ENCODE measurements around the gene DLG1. TPM values are rescaled to one million over a fixed set of nuclear protein-coding genes. Genes with fewer than 3 reads are reported as not detected.
"Not testable (repeated sequence)": the region's sequence is repeated elsewhere in the genome, so short reads cannot be mapped to it uniquely, and the experiment has no call there.

The DLG1 gene
- total and polyA plus RNA-seq, 2 experiments from 2014 or later, result 54.8 to 128 TPM

GRCh38 chr3:197216914-197217313, 81.5 kb downstream of the DLG1 start:
- Histone ChIP-seq H3K9me3 (ENCODE audit: low read depth) (no peaks in the 10 kb centered on the region), H3K36me3 (replicated peaks; ENCODE audit: insufficient read depth, low read depth) (no peaks in the 10 kb centered on the region), H3K4me3 (no peak overlapping the region), H3K27ac (no peak overlapping the region), H3K4me2 (no peak overlapping the region), H3K9me2 (replicated peaks; ENCODE audit: insufficient read depth) (no peaks in the 10 kb centered on the region), H3K4me1 (ENCODE audit: insufficient read depth) (no peaks in the 10 kb centered on the region), H4K20me1 (ENCODE audit: insufficient read depth, poor library complexity, severe bottlenecking) (peaks cover 43% of the 10 kb centered on the region), H3K27me3 (no peaks in the 10 kb centered on the region), H3K79me2 (peaks cover 99% of the 10 kb centered on the region), H2AFZ (no peak overlapping the region)
- TF ChIP-seq CTCF (IDR thresholded peaks at IDR 0.05; ENCODE audit: poor library complexity) (no peak), EZH2phosphoT487 (IDR thresholded peaks at IDR 0.05; ENCODE audit: low read depth, severe bottlenecking, unreplicated experiment) (no peak), EZH2 (IDR thresholded peaks at IDR 0.05; ENCODE audit: borderline replicate concordance) (no peak)
- no peak for DNase-seq (ENCODE audit: low spot score)
- 95% methylated on average over 4 of the region's 4 CpGs for WGBS (ENCODE audit: low lambda C conversion rate, missing lambda C conversion rate)

DNA sequence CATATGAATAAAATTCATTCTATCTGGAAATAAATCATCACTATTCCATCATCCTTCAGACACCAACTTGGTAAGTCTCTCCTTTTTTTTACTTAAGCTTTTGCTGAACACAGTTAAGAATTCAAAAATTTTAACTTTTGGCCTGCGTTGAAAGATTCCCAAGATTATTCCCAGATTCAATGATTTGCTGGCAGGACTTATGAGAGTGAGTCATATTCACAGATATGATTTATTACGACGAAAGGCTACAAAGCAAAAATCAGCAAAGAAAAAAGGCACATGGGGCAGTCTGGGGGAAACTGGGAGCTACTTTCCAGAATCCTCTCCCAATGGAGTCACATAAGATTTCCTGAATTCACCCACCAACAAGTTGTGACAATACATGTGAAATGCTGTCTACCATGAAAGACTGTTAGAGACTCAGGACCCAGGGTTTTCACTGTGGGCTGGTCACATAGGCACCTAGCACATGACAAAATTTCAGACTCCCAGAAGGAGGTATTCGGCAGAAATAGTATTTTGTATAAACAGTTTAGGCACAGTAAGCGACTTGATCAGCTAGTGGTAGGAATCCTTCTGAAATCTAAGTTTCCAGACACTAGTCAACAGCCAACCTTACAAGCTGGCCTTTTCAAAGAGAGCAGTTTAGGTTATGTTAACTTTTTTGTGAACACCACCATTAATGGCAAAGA, 82.1 kb downstream of the DLG1 start:
- no peaks in the 10 kb centered on the region for H3K36me3 ChIP-seq (replicated peaks; ENCODE audit: insufficient read depth, low read depth)
- H3K27ac ChIP-seq, result no peak overlapping the region
- H3K4me1 ChIP-seq (ENCODE audit: insufficient read depth), result no peaks in the 10 kb centered on the region
- no peaks in the 10 kb centered on the region for H3K9me3 ChIP-seq (ENCODE audit: low read depth)
- H3K4me2 ChIP-seq, result no peak overlapping the region
- no peak for TF ChIP-seq CTCF (IDR thresholded peaks at IDR 0.05; ENCODE audit: poor library complexity)
- no peak for TF ChIP-seq EZH2phosphoT487 (IDR thresholded peaks at IDR 0.05; ENCODE audit: low read depth, severe bottlenecking, unreplicated experiment)
- no peak for TF ChIP-seq EZH2 (IDR thresholded peaks at IDR 0.05; ENCODE audit: borderline replicate concordance)
- no peak overlapping the region for H2AFZ ChIP-seq
- peaks cover 49% of the 10 kb centered on the region for H4K20me1 ChIP-seq (ENCODE audit: insufficient read depth, poor library complexity, severe bottlenecking)
- DNase-seq (ENCODE audit: low spot score), result no peak
- 78% methylated on average over 5 of the region's 5 CpGs for WGBS (ENCODE audit: low lambda C conversion rate, missing lambda C conversion rate)
- peaks cover 99% of the 10 kb centered on the region for H3K79me2 ChIP-seq
- no peaks in the 10 kb centered on the region for H3K27me3 ChIP-seq
- H3K4me3 ChIP-seq, result no peak overlapping the region
- no peaks in the 10 kb centered on the region for H3K9me2 ChIP-seq (replicated peaks; ENCODE audit: insufficient read depth)

DNA sequence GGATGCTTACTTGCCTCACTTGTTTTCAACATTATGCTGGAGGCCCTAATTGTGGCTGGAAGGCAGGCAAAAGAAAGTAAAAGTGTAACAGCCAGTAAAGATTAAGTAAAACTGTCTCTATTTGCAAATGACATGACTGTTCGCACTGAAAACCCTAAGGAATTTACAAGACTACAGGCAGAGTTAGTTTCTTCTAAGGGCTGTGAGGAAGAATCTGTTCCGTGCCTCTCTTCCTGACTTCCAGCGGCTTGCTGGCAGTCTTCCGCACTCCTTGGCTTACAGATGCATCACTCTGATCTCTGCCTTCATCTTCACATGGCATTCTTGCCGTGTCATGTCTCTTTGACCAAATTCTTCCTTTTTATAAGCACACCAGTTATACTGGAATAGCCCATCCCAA, 86.1 kb downstream of the DLG1 start:
- H3K4me1 ChIP-seq (ENCODE audit: insufficient read depth), result peaks cover 4% of the 10 kb centered on the region
- TF ChIP-seq EZH2 (IDR thresholded peaks at IDR 0.05; ENCODE audit: borderline replicate concordance) (no peak), EZH2phosphoT487 (IDR thresholded peaks at IDR 0.05; ENCODE audit: low read depth, severe bottlenecking, unreplicated experiment) (no peak), CTCF (IDR thresholded peaks at IDR 0.05; ENCODE audit: poor library complexity) (no peak)
- H3K9me3 ChIP-seq (ENCODE audit: low read depth), result no peaks in the 10 kb centered on the region
- 69% methylated on average over 5 of the region's 5 CpGs for WGBS (ENCODE audit: low lambda C conversion rate, missing lambda C conversion rate)
- no peaks in the 10 kb centered on the region for H3K27me3 ChIP-seq
- no peak overlapping the region for H3K4me2 ChIP-seq
- H4K20me1 ChIP-seq (ENCODE audit: insufficient read depth, poor library complexity, severe bottlenecking), result peaks cover 70% of the 10 kb centered on the region
- H3K4me3 ChIP-seq, result no peak overlapping the region
- peaks cover 100% of the 10 kb centered on the region for H3K79me2 ChIP-seq
- no peak for DNase-seq (ENCODE audit: low spot score)
- no peak overlapping the region for H2AFZ ChIP-seq
- H3K27ac ChIP-seq, result no peak overlapping the region
- H3K36me3 ChIP-seq (replicated peaks; ENCODE audit: insufficient read depth, low read depth), result no peaks in the 10 kb centered on the region
- no peaks in the 10 kb centered on the region for H3K9me2 ChIP-seq (replicated peaks; ENCODE audit: insufficient read depth)

GRCh38 chr3:197211698-197212097, 86.7 kb downstream of the DLG1 start:
- not testable (repeated sequence) for H3K9me3 ChIP-seq (ENCODE audit: low read depth); H3K4me1 ChIP-seq (ENCODE audit: insufficient read depth); H3K27ac ChIP-seq; H2AFZ ChIP-seq; DNase-seq (ENCODE audit: low spot score); H3K27me3 ChIP-seq; H3K36me3 ChIP-seq (replicated peaks; ENCODE audit: insufficient read depth, low read depth); H3K9me2 ChIP-seq (replicated peaks; ENCODE audit: insufficient read depth); H3K4me3 ChIP-seq; H3K4me2 ChIP-seq
- 99% methylated on average over 4 of the region's 4 CpGs for WGBS (ENCODE audit: low lambda C conversion rate, missing lambda C conversion rate)
- peaks cover 100% of the 10 kb centered on the region for H3K79me2 ChIP-seq
- H4K20me1 ChIP-seq (ENCODE audit: insufficient read depth, poor library complexity, severe bottlenecking), result peaks cover 68% of the 10 kb centered on the region
